DOHH2 (cell line): ENCODE results near the gene WBP11.
"Not testable (repeated sequence)": the region's sequence is repeated elsewhere in the genome, so short reads cannot be mapped to it uniquely, and the experiment has no call there.

ENCODE experiments used
- H3F3A ChIP-seq: fragments of 200-600 bp; sonication (generic), shearing (Covaris generic); 2 replicates; pipeline ENCODE4 v1.6.0; 2016; ENCODE audit warnings: antibody characterized with exemption, mild to moderate bottlenecking; ENCODE audit not compliant: control insufficient read depth, insufficient read depth
- H3K27ac ChIP-seq: fragments of 200-600 bp; sonication (generic); 2 replicates; pipeline ENCODE4 v1.5.1; 2014; ENCODE audit warnings: low read depth, mild to moderate bottlenecking, low read length, moderate library complexity
- H3K27me3 ChIP-seq: fragments of 200-600 bp; sonication (generic); 2 replicates; pipeline ENCODE4 v1.6.1; 2014; ENCODE audit warnings: mild to moderate bottlenecking, low read length, mixed read lengths; ENCODE audit not compliant: control insufficient read depth
- H3K36me3 ChIP-seq: fragments of 200-600 bp; sonication (generic); 2 replicates; pipeline ENCODE4 v1.6.1; 2014; ENCODE audit warnings: mild to moderate bottlenecking, low read length, moderate library complexity, mixed read lengths; ENCODE audit not compliant: control insufficient read depth
- H3K4me1 ChIP-seq: fragments of 200-600 bp; sonication (generic); 2 replicates; pipeline ENCODE4 v1.6.1; 2014; ENCODE audit warnings: mild to moderate bottlenecking, low read length, mixed read lengths; ENCODE audit not compliant: control insufficient read depth
- H3K4me2 ChIP-seq: fragments of 200-600 bp; sonication (generic); 2 replicates; pipeline ENCODE4 v1.6.0; 2014; ENCODE audit warnings: mild to moderate bottlenecking, low read length, moderate library complexity
- H3K4me3 ChIP-seq: fragments of 200-600 bp; sonication (generic); 2 replicates; pipeline ENCODE4 v1.5.1; 2014; ENCODE audit warnings: mild to moderate bottlenecking, low read length, mixed read lengths
- H3K79me2 ChIP-seq: fragments of 200-600 bp; sonication (generic); 2 replicates; pipeline ENCODE4 v1.6.1; 2014; ENCODE audit warnings: mild to moderate bottlenecking, low read length, mixed read lengths; ENCODE audit not compliant: control insufficient read depth
- H3K9me2 ChIP-seq: fragments of 200-600 bp; sonication (generic); replicated peaks from 2 replicates; pipeline ENCODE4 v1.6.1; 2014; ENCODE audit warnings: mild to moderate bottlenecking, low read length, mixed read lengths; ENCODE audit not compliant: control insufficient read depth
- H3K9me3 ChIP-seq: fragments of 200-600 bp; sonication (generic); 2 replicates; pipeline ENCODE4 v1.6.1; 2014; ENCODE audit warnings: antibody characterized with exemption, low read length, mixed read lengths; ENCODE audit not compliant: control insufficient read depth, insufficient read depth
- H4K20me1 ChIP-seq: fragments of 200-600 bp; sonication (generic); 2 replicates; pipeline ENCODE4 v1.6.0; 2014; ENCODE audit warnings: low read depth, mild to moderate bottlenecking, antibody characterized with exemption, low read length, moderate library complexity; ENCODE audit not compliant: control insufficient read depth, insufficient read depth
- CTCF ChIP-seq: fragments of 200-600 bp; sonication (generic); IDR thresholded peaks from one replicate; pipeline ENCODE4 v1.5.1; 2014; ENCODE audit warnings: antibody characterized with exemption, mild to moderate bottlenecking, low read depth, low read length; ENCODE audit not compliant: poor library complexity, severe bottlenecking
- EZH2phosphoT487 ChIP-seq: fragments of 200-600 bp; sonication (generic); IDR thresholded peaks from 2 replicates; pipeline ENCODE4 v1.6.1; 2017; ENCODE audit warnings: borderline replicate concordance, mild to moderate bottlenecking, antibody characterized with exemption, low read length, moderate library complexity, mixed read lengths

Gene WBP11

DNA sequence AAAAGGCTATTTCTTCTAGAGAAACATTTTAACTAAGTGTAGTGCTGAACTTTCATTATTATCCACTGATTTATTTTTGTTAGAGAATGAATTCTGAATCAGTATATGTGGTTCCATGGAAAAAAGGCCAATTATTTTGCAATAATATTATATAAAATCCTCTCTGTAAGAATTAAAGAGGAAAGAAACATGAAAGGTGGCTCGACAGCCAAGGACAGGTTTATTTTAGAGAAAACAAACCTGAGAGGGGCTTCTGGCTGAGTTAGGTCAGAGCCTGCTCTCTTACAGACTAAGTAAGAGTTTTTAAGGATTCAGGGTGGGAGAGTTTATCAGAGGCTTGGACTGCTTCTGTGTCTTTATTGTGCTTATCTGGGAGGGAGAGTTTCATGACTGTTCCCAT is 60.2 kb downstream of the WBP11 start:
- Histone ChIP-seq H3K9me2 (no peaks in the 10 kb centered on the region), H3K9me3 (no peaks in the 10 kb centered on the region), H3K27ac (no peak overlapping the region), H4K20me1 (no peaks in the 10 kb centered on the region), H3K4me3 (no peak overlapping the region), H3K36me3 (no peaks in the 10 kb centered on the region), H3K27me3 (no peaks in the 10 kb centered on the region), H3K4me2 (no peak overlapping the region), H3F3A (no peaks in the 10 kb centered on the region), H3K79me2 (no peaks in the 10 kb centered on the region), H3K4me1 (peaks cover 4% of the 10 kb centered on the region; the same call in 1 of the 2 replicates)
- no peak for TF ChIP-seq CTCF
- no peak for TF ChIP-seq EZH2phosphoT487

DNA sequence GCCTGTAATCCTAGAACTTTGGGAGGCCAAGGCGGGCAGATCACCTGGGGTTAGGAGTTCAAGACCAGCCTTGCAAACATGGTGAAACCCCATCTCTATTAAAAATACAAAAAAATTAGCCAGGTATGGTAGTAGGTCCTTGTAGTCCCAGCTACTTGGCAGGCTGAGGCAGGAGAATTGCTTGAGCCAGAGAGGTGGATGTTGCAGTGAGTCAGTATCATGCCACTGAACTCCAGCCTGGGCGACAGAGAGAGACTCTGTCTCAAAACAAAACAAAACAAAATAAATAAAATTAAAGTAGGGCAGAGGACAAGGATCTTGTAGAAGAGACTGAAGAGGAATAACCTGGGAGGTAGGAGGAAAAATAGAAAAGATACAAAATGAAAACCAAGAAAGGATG is 61.3 kb downstream of the WBP11 start:
- Histone ChIP-seq H3K4me3 (no peak overlapping the region), H3K36me3 (no peaks in the 10 kb centered on the region), H3K79me2 (no peaks in the 10 kb centered on the region), H4K20me1 (no peaks in the 10 kb centered on the region), H3K9me3 (no peaks in the 10 kb centered on the region), H3K9me2 (no peaks in the 10 kb centered on the region), H3K4me1 (peaks cover 4% of the 10 kb centered on the region; the same call in 1 of the 2 replicates), H3K27me3 (no peaks in the 10 kb centered on the region), H3K4me2 (no peak overlapping the region), H3F3A (no peaks in the 10 kb centered on the region), H3K27ac (no peak overlapping the region)
- TF ChIP-seq EZH2phosphoT487: no peak
- TF ChIP-seq CTCF: no peak

DNA sequence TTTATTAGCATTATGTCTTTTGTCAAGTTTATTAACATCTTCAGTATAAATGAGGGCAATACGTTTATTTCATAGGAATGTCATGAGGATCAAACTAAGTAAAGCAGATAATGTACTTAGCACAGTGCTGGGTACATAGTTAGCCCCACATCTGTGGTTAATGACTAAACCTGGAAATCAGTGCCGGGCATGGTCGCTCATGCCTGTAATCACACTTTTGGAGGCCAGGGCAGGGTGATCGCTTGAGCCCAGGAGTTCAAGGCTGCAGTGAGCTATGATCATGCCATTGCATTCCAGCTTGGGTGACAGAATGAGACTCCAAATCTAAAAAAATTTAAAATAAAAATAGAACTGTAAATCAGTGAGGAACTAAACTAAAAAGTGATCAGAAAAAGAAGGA is 62.1 kb downstream of the WBP11 start:
- H3K4me2 ChIP-seq: no peak overlapping the region
- H3K36me3 ChIP-seq: no peaks in the 10 kb centered on the region
- no peaks in the 10 kb centered on the region for H3F3A ChIP-seq
- no peaks in the 10 kb centered on the region for H3K9me2 ChIP-seq
- TF ChIP-seq CTCF (no peak), EZH2phosphoT487 (no peak)
- H3K9me3 ChIP-seq: no peaks in the 10 kb centered on the region
- H3K4me3 ChIP-seq: no peak overlapping the region
- H3K27me3 ChIP-seq: no peaks in the 10 kb centered on the region
- no peak overlapping the region for H3K27ac ChIP-seq
- no peaks in the 10 kb centered on the region for H3K79me2 ChIP-seq
- H3K4me1 ChIP-seq: peaks cover 4% of the 10 kb centered on the region; the same call in 1 of the 2 replicates
- no peaks in the 10 kb centered on the region for H4K20me1 ChIP-seq

DNA sequence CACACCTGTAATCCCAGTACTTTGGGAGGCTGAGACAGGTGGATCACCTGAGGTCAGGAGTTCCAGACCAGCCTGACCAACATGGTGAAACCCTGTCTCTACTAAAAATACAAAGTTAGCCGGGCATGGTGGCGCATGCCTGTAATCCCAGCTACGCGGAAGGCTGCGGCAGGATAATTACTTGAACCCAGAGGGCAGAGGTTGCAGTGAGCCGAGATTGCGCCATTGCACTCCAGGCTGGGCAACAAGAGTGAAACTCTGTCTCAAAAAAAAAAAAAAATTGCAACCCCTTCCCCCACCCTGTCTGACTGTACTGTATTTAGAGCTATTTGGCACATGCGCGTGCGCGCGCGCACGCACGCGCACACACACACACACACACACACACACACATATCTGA is 66.8 kb downstream of the WBP11 start:
- not testable (repeated sequence) for H3K79me2 ChIP-seq, H3K36me3 ChIP-seq, H4K20me1 ChIP-seq, H3K27ac ChIP-seq, H3K4me1 ChIP-seq, H3K4me3 ChIP-seq, H3K4me2 ChIP-seq, H3K9me3 ChIP-seq, H3K9me2 ChIP-seq, H3K27me3 ChIP-seq, H3F3A ChIP-seq
